NOMO-1 treated with dmso at 0.1 percent for 144 hours (cell line): ENCODE data around the gene DOCK8.

Source experiments
- DNase-seq: peaks from one replicate; lab custom pipeline; 2025; ENCODE audit not compliant: unreplicated experiment; lab: John Stamatoyannopoulos, UW

The DOCK8 gene

DNA sequence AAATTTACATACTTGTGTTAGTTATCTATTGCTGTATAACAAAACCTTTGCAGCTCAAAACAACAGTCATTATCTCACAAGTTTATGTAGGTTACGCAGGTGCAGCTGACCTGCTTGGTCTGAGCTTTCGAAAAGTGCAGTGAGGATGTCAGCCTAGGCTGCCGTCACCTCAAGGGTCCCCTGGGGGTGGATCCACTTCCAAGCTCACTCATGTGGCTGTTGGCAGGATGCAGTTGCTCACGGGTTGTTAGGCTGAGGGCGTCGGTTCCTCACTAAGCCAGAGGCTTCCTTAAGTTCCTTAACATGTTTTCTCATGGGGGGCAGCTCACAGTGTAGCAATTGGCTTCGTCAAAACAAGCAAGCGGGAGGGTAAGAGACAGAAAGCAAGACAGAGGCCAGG is 139.8 kb downstream of the DOCK8 start:
- DNase-seq, result no peak

DNA sequence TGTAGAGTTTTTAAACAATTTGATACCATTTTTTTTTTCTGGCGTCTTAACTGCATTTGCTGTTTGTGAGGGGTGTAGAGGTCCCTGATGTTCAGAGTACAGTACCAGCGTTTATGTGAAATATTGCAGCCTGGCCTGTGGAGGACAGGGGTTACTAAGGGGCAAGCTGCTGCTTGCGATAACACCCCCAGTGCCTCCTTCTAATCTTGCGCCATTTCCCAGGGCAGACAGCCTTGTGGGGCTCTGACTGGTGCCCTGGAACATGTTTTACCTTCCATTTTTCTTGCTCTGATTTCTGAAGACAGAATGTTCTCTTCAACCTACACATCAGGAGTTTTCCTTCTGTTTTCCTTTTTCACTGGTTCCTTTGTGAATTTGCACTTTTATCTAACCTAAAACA is 142.9 kb downstream of the DOCK8 start:
- DNase-seq, result no peak

- no peak for DNase-seq
Measured at GRCh38 chr9:362561-363273, 148.1 kb downstream of the DOCK8 start.

DNA sequence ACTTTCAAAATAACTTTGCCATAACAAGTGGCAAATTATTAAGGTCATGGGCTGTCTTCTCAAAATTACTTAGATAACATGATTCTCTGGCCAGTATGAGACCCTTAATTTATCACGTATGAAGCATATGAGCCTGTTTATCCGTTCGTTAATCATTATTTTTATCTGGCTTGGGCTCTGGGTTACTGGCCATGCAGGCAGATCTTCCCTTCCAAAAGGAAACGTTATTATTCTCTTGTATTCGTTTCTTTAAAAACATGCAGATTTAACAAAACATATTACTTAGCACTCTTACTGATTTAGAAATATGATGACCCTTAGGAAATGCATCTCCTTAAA is 148.6 kb downstream of the DOCK8 start:
- no peak for DNase-seq

DNA sequence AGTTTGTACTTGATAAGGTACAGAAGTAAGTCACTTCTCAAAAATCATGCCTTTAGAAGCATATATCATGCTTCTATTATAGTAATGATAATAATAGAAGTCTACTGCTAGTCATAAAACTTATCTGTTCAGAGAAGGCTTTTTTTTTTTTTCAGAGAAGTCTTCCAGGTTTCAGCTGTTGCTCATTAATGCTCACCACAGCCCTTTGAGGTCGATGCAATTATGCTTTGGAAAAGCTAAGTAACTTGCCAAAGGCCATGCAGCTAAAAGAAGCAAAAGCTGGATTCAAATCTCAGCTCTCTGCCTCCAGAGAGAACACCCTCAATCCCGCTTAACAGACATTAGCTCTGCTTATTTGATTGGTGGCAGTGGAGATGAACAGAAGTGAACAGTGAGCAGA is 150.8 kb downstream of the DOCK8 start:
- DNase-seq, result no peak

DNA sequence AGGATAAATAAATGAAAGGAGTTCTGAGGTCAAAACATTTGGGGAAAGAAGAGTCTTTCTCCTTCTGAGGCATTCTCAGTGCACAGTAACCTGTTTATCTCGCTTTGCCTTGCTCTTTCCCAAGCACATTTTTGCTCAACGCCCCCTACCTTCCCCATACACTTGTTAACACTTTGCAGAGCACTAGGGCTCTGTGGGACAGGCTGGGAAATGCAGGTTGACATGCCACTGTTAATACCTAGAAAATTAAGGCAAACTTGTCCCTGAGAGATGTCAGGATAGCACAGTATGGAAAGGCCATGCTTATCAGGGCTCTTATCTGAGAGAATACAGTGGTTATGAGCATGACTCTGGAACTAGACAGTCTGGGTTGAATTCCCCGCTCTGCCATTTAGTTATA is 152.0 kb downstream of the DOCK8 start:
- no peak for DNase-seq

GRCh38 chr9:370086-370485 is 155.4 kb downstream of the DOCK8 start:
- no peak for DNase-seq

DNA sequence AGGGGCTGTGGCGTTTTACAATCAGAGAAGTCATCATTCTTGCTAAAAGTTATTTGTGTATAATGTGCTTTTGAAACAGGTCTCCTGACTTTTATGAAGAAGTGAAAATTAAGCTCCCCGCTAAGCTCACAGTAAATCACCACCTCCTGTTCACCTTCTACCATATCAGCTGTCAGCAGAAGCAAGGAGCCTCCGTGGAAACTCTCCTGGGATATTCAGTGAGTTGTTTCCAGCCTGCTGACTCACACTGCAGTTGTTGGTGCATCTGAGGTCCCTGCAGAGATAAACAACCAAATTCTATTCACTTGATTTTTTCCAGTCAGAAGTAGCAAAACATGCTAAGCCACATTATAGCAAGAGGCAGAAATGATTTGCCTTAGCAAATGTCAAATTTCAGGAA is 156.7 kb downstream of the DOCK8 start:
- DNase-seq, result no peak

DNA sequence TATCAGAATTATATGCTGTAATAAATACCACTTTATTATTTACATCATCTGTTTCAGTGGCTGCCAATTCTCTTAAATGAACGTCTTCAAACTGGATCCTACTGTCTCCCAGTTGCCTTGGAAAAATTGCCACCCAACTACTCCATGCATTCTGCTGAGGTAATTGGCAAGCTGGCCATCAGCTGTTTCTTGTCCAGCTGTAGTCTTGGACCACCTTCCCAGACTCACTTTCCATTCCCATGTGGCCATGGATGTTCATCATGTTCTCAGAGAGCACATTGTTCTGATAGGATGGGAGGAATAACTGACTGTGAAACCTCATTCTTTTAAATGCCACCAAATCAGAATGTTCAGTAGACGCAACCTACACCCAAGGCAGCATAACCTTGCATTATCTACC is 157.5 kb downstream of the DOCK8 start:
- no peak for DNase-seq

GRCh38 chr9:373759-374206 is 159.1 kb downstream of the DOCK8 start:
- no peak for DNase-seq

DNA sequence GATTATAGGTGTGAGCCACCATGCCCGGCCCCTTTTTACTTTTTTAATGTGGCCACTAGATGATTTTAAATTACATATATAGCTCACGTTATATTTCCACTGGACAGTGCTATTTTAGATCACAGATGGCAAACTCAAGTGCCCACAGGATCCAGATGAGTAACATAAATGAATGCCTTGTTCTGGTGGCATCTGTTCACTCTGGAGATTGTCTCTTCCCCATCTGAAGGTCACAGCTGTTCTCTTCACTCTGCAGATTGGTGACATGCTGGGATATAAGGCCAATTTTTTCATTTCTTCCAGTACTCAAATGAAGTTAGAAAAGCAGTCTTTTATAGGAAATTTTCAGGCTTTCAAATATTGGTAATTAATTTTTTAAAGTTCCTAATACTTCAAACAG is 160.1 kb downstream of the DOCK8 start:
- DNase-seq, result no peak

- DNase-seq, result no peak
Measured at GRCh38 chr9:376115-376514, 161.4 kb downstream of the DOCK8 start.

GRCh38 chr9:378263-378662 is 163.6 kb downstream of the DOCK8 start:
- no peak for DNase-seq

DNA sequence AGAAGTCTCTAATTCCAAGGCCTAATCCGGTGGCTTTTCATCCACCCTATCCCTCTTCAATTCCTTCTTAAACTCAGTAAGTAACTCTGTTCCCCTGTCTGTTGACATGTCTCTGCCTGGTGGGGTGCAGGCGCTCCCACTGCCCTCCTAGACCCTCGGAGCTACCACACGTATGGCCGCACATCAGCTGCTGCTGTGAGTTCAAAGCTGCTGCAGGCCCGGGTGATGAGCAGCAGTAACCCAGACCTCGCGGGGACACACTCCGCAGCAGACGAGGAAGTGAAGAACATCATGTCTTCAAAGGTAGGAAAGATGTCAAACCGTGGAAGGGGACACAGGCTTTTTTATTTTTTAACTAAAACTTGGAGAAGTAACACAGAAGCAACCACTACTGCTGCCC is 167.7 kb downstream of the DOCK8 start:
- DNase-seq, result no peak

DNA sequence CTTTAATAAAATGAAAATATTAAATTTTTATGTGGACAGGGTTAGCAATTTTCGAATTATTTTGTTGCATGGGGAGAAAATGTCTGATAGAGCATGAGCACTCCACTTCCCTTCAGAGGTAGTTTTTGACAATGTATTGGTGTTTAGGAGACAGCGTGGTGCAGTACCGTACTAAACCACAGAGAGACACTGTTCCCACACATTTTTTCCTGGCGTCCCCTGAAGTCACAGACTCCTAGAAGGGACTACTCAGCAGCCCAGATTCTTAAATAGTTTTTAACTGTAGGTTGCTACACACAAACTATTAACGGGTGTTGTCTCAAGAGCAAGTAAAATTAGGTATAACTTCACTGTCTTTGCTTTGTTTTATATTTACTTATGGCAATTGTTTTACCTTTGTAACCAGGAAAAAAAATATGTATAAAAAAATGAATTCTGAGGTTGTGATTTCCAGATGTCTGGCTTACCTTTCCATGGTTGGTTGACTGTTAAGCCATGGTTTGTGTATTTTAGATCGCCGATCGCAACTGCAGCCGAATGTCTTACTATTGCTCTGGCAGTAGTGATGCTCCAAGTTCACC is 171.2 kb downstream of the DOCK8 start:
- no peak for DNase-seq

DNA sequence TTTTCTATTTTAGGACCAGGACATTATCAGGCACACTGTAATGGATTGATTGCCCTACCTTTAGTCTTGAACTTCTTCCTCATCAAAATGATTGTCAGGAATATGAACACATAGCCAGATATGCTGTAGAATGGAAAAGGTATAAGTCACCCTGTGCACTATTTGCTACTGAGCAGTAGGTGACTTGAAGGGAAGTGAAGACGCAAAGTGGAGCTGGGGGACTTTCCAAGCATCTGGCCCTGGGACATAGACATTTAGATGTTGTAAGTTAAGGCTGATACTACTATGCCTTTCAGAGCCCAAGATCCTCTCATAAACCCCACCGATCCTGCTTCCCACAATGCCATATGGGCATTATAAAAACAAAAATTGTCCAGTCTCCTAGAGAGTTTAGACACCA is 174.5 kb downstream of the DOCK8 start:
- no peak for DNase-seq

DNA sequence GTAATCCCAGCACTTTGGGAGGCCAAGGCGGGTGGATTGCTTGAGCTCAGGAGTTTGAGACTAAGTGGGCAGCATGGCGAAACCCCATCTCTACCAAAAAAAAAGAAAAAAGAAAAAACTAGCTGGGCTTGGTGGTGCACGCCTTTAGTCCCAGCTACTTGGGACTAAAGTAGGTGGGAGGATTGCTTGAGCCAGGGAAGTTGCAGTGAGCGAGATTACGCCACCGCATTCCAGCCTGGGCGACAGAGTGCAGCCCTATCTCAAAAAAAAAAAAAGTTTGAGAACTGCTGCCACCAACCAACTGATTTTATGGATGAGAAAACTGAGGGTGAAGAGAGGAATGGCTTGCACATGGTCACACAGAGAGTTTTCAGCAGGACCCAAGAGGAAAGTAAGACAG is 175.1 kb downstream of the DOCK8 start:
- no peak for DNase-seq

DNA sequence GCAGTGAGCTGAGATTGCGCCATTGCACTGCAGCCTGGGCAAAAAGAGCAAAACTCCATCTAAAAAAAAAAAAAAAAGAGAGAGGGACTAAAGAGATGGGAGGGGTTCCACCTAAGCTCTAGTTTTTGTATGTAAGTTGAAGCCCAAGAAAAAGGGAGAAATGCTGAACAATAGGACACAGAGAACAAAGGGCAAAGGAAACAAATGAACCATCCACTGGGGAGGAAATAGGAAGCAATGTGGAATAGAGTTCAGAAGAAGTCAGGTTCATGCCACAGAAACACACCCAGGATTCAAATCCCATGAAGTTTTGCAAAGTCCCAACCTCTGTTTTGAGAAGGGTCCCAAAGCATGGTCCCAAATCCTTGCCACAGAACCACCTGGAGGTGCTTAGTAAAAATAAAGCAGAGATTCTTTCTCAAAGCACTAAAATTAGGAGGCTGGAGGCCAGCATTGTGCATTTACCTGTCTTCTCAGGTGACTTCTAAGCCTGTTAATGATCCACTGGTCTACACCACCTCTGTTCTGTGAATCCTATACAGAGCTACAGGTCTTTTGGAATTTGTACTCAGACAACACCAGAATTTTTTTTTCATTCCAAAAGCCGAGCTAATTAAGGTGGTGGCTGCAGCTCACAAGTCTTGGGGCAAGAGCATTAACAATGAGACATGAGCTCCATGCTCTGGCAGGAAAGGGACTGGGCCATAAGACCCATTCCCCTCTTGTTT is 177.6 kb downstream of the DOCK8 start:
- no peak for DNase-seq

DNA sequence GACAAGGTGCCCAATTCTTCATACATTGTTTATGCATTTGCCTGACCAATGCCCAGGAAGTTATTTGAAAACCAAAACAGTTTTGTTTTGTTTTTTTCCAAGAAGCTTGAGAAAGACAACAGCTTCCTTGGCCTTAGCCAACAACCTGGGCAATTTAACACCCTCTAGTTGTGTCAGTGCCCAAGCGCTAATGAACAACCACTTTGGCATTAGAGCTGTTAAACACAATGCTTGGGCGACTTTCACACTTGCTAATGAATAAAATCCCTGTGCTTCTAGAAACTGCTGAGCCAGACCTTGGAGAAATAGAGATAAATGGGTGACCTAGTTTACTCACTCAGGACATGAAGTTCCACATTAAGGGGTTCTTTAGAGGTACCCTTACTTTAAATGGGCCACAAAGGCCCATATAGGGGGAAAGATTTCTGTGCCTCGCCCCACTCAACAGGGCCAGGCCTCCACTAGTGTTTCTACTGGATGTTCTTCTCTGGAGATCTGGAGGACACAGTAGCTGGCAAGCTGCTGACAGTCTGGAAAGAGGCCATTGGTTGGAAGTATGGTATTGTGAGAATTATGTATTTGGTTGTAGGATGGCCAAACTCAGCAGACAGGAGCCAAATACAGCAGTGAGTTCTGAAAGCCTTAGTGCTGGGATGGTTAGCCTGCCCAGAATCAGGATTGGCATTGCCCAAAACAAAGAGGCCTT is 179.8 kb downstream of the DOCK8 start:
- no peak for DNase-seq

DNA sequence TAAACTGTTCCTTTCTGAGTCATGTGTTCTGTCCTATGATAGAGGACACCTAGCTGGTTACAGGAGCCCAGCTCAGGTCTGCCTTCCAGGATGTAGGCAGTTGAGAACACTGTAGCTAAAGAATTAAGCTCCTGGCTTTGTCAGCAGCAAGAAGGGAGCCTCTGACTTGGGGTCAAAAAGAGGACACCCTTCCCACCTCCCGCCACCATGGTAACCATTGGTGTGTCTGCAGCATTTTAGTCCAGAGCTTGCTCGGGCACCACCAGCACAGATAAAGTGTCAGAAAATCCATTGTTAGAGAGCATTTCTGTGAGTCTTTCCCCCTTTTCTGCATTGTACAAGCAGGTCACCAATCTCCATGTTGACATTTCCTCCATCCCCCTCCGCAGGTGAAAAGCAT is 181.7 kb downstream of the DOCK8 start:
- DNase-seq, result no peak

GRCh38 chr9:398085-398484 is 183.4 kb downstream of the DOCK8 start:
- DNase-seq, result no peak

- no peak for DNase-seq
Measured at GRCh38 chr9:401223-401622, 186.6 kb downstream of the DOCK8 start.
